GM12878 (cell line): Measurements from ENCODE around the gene TMEM196. TPM values are rescaled to one million over a fixed set of nuclear protein-coding genes. Genes with fewer than 3 reads are reported as not detected.

Source experiments
- ATAC-seq: fragments of 200-7000 bp; cut with Tn5 transposase; 3 replicates; pipeline ENCODE4 v1.9.1; 2020; ENCODE audit warnings: mild to moderate bottlenecking, moderate library complexity
- BruUV-seq: library from RNA; stranded (reverse); fragments of 400-500 nt; replicated peaks from 2 replicates; lab custom pipeline; 2021; lab: Mats Ljungman, UMichigan
- CTCF ChIA-PET: fragments of 300-600 bp; sonication (Branson Sonifier 250); formaldehyde crosslinking; extraction: SDS; loops from one replicate; lab custom pipeline; 2021; ENCODE audit warnings: inconsistent platforms; lab: Yijun Ruan, JAX
- POLR2A ChIA-PET: fragments of 350-600 bp; formaldehyde crosslinking; extraction: SDS; loops from one replicate; lab custom pipeline; 2021; ENCODE audit warnings: inconsistent platforms; lab: Charles Lee
- RAD21 ChIA-PET: fragments of 300-600 bp; sonication (Branson Sonifier 250); formaldehyde crosslinking; loops from one replicate; lab custom pipeline; 2023; ENCODE audit warnings: antibody characterized with exemption; ENCODE audit not compliant: unreplicated experiment; lab: Charles Lee
- SMC1A ChIA-PET: fragments of 300-600 bp; sonication (Branson Sonifier 250); formaldehyde crosslinking; loops from one replicate; lab custom pipeline; 2023; ENCODE audit not compliant: unreplicated experiment, uncharacterized antibody; lab: Charles Lee
- DNase-seq: peaks from one replicate; pipeline ENCODE4 v3.0.0-alpha.2; 2011; ENCODE audit warnings: low read depth, low spot score
- FAIRE-seq: peaks from 3 replicates; lab custom pipeline; 2011; peaks lifted over from hg19 to GRCh38; lab: Jason Lieb, UNC
- H2AFZ ChIP-seq: 2 replicates; pipeline ENCODE4 v1.6.0; 2011; ENCODE audit warnings: low read depth, low read length, control low read depth; ENCODE audit not compliant: control insufficient read depth
- H3K27ac ChIP-seq: 2 replicates; pipeline ENCODE4 v1.5.1; 2011; ENCODE audit warnings: control low read depth; ENCODE audit not compliant: control insufficient read depth, insufficient read depth
- H3K27me3 ChIP-seq, 2 experiments: replicated peaks in 1 of 2; 2 replicates each; pipeline versions ENCODE4 v1.6.0 to v1.6.1; 2011; ENCODE audit warnings: low read length in 1 of 2; ENCODE audit not compliant: control insufficient read depth in 2 of 2, insufficient read depth in 2 of 2
- H3K36me3 ChIP-seq, 2 experiments: 2 replicates each; pipeline ENCODE4 v1.5.1; 2011; ENCODE audit warnings: low read length in 1 of 2; ENCODE audit not compliant: control insufficient read depth in 2 of 2, insufficient read depth in 2 of 2
- H3K4me1 ChIP-seq: 2 replicates; pipeline ENCODE4 v1.6.1; 2011; ENCODE audit warnings: mild to moderate bottlenecking, low read length, moderate library complexity, mixed read lengths; ENCODE audit not compliant: control insufficient read depth, insufficient read depth
- H3K4me2 ChIP-seq: 2 replicates; pipeline ENCODE4 v1.6.0; 2011; ENCODE audit warnings: control low read depth; ENCODE audit not compliant: control insufficient read depth, insufficient read depth
- H3K4me3 ChIP-seq: fragments of 200-600 bp; sonication (generic); 2 replicates; pipeline ENCODE4 v1.5.1; 2016
- H3K79me2 ChIP-seq: 2 replicates; pipeline ENCODE4 v1.6.0; 2011; ENCODE audit warnings: low read length; ENCODE audit not compliant: control insufficient read depth, insufficient read depth
- H3K9ac ChIP-seq: 2 replicates; pipeline ENCODE4 v1.8.0; 2011; ENCODE audit warnings: low read length, control low read depth, mixed read lengths; ENCODE audit not compliant: control insufficient read depth, insufficient read depth
- H3K9me3 ChIP-seq: replicated peaks from 3 replicates; pipeline ENCODE4 v1.5.1; 2011; ENCODE audit warnings: mild to moderate bottlenecking, low read length; ENCODE audit not compliant: control insufficient read depth, insufficient read depth
- H4K20me1 ChIP-seq: 2 replicates; pipeline ENCODE4 v1.6.0; 2011; ENCODE audit not compliant: control insufficient read depth, insufficient read depth
- GATAD2B ChIP-seq: fragments of 450-650 bp; conservative IDR thresholded peaks from 2 replicates; pipeline ENCODE4 v1.6.1; 2017; ENCODE audit warnings: low read depth, mild to moderate bottlenecking, moderate library complexity
- HCFC1 ChIP-seq: fragments of 150-350 bp; IDR thresholded peaks from 2 replicates; pipeline ENCODE4 v1.6.1; 2014; ENCODE audit warnings: low read length
- MTA3 ChIP-seq: IDR thresholded peaks from 2 replicates; pipeline ENCODE4 v1.6.1; 2012; ENCODE audit warnings: low read length, inconsistent platforms, borderline replicate concordance
- PML ChIP-seq: IDR thresholded peaks from 2 replicates; pipeline ENCODE4 v1.6.1; 2012; ENCODE audit warnings: low read length, inconsistent platforms
- RUNX3 ChIP-seq: IDR thresholded peaks from 2 replicates; pipeline ENCODE4 v1.6.1; 2012; ENCODE audit warnings: low read length, inconsistent platforms
- WGBS: methylation state at CpG from one replicate; pipeline ENCODE4 v1.1.6; 2016; ENCODE audit warnings: low lambda C conversion rate; ENCODE audit not compliant: insufficient replicate concordance, insufficient coverage; ENCODE audit errors: missing lambda C conversion rate; 5-methylcytosine and 5-hydroxymethylcytosine counted together
- in situ Hi-C: fragments of 300-500 bp; cut with MboI; formaldehyde crosslinking; loops from 9 replicates; pipeline ENCODE4 v1.14.3; 2018; ENCODE audit warnings: mixed read lengths
- intact Hi-C: fragments of 100-400 bp; cut with micrococcal nuclease; formaldehyde crosslinking; loops from one replicate; pipeline ENCODE4 v1.14.2; 2022; ENCODE audit not compliant: unreplicated experiment
- polyA plus RNA-seq, 11 experiments: library from polyadenylated mRNA; depleted of rRNA in 4 of 11; unstranded in 6 of 11; stranded (reverse) in 5 of 11; fragments of >200 nt; fragmentation: Nextera tagmentation in 4 of 11; fragmentation: Illumina TruSeq in 1 of 11; extraction: Ambion mirVana in 4 of 11; extraction: Trizol in 1 of 11; gene quantifications; 1 replicate in 1 of 11; 2 replicates in 10 of 11; pipeline versions ENCODE4 v1.2.1 to v1.2.3, GENCODE V29; 2011 to 2016; ENCODE audit warnings: inconsistent platforms in 2 of 11, missing spikeins in 2 of 11, low read depth in 1 of 11
- total RNA-seq, 4 experiments: library from RNA; depleted of rRNA in 3 of 4; stranded (reverse); fragments of >200 nt in 3 of 4; fragmentation: Illumina TruSeq in 1 of 4; extraction: Trizol in 1 of 4; gene quantifications; 2 replicates each; pipeline versions ENCODE4 v1.2.1 to v1.2.3, GENCODE V29; 2013 to 2021
- TF ChIP-seq, protein P1 (sequence below): fragments of 450-650 bp; IDR thresholded peaks from 2 replicates; pipeline ENCODE4 v1.6.1; 2016; ENCODE audit warnings: mild to moderate bottlenecking, moderate library complexity, borderline replicate concordance
- TF ChIP-seq, protein P2 (sequence below): IDR thresholded peaks from 2 replicates; pipeline ENCODE4 v1.6.1; 2012; ENCODE audit warnings: improper control_type of control experiment, low read depth, low read length; ENCODE audit not compliant: insufficient replicate concordance
- TF ChIP-seq, protein P3 (sequence below): IDR thresholded peaks from 2 replicates; pipeline ENCODE4 v1.6.1; 2011; ENCODE audit warnings: low read depth, low read length, improper control_type of control experiment, borderline replicate concordance

The TMEM196 gene
- total and polyA plus RNA-seq, 10 of the 15 experiments (the other 5 are each of a cell fraction or from before 2014, with no cell fraction given), result 0.04 TPM; not detected in 9

DNA sequence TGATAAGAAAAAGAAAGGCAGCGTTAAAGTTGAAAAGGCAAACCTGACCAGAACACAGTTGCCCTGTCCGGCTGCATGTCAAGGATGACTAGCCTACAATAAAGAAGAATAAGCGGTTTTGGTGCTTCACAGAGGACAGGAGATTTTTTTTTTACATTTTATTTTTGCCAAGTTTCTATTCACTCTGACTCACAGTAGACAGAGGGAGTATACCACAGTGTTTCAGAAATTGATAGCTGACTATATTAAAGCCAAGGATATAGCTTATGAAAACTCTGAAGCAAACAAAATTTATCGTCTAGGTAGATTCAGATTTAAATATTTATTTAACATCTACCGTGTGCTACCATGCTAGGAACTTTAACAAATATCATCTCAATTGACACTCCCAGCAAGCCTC lies 47.6 kb downstream of the TMEM196 start:
- DNase-seq (no peak), FAIRE-seq (no peak), ATAC-seq (no peak)
- Histone ChIP-seq H3K27ac (no peak overlapping the region), H4K20me1 (no peaks in the 10 kb centered on the region), H3K36me3 (no peaks in the 10 kb centered on the region), H3K9me3 (no peaks in the 10 kb centered on the region), H3K27me3 (no peaks in the 10 kb centered on the region), H3K4me1 (no peaks in the 10 kb centered on the region), H3K4me3 (no peak overlapping the region), H2AFZ (no peak overlapping the region), H3K79me2 (no peaks in the 10 kb centered on the region), H3K4me2 (no peak overlapping the region), H3K9ac (no peak overlapping the region)
- RAD21 ChIA-PET, result interaction anchor here (0.9 kb wide), 1 partner anchor 17 kb away, joined by 3 read pairs; the partner anchor contains the start of gene POLR1F
- BruUV-seq, result no TSS peak
- in situ Hi-C loops (no loop called here), intact Hi-C loops (no loop called here)
- POLR2A ChIA-PET, result no interaction called here
- 64% methylated on average over 5 of the region's 5 CpGs for whole genome bisulfite sequencing
- TF ChIP-seq, protein P1, sequence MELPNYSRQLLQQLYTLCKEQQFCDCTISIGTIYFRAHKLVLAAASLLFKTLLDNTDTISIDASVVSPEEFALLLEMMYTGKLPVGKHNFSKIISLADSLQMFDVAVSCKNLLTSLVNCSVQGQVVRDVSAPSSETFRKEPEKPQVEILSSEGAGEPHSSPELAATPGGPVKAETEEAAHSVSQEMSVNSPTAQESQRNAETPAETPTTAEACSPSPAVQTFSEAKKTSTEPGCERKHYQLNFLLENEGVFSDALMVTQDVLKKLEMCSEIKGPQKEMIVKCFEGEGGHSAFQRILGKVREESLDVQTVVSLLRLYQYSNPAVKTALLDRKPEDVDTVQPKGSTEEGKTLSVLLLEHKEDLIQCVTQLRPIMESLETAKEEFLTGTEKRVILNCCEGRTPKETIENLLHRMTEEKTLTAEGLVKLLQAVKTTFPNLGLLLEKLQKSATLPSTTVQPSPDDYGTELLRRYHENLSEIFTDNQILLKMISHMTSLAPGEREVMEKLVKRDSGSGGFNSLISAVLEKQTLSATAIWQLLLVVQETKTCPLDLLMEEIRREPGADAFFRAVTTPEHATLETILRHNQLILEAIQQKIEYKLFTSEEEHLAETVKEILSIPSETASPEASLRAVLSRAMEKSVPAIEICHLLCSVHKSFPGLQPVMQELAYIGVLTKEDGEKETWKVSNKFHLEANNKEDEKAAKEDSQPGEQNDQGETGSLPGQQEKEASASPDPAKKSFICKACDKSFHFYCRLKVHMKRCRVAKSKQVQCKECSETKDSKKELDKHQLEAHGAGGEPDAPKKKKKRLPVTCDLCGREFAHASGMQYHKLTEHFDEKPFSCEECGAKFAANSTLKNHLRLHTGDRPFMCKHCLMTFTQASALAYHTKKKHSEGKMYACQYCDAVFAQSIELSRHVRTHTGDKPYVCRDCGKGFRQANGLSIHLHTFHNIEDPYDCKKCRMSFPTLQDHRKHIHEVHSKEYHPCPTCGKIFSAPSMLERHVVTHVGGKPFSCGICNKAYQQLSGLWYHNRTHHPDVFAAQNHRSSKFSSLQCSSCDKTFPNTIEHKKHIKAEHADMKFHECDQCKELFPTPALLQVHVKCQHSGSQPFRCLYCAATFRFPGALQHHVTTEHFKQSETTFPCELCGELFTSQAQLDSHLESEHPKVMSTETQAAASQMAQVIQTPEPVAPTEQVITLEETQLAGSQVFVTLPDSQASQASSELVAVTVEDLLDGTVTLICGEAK, result no peak
- TF ChIP-seq RUNX3 (no peak), MTA3 (no peak), PML (no peak), HCFC1 (no peak), GATAD2B (no peak)
- TF ChIP-seq, protein P2, sequence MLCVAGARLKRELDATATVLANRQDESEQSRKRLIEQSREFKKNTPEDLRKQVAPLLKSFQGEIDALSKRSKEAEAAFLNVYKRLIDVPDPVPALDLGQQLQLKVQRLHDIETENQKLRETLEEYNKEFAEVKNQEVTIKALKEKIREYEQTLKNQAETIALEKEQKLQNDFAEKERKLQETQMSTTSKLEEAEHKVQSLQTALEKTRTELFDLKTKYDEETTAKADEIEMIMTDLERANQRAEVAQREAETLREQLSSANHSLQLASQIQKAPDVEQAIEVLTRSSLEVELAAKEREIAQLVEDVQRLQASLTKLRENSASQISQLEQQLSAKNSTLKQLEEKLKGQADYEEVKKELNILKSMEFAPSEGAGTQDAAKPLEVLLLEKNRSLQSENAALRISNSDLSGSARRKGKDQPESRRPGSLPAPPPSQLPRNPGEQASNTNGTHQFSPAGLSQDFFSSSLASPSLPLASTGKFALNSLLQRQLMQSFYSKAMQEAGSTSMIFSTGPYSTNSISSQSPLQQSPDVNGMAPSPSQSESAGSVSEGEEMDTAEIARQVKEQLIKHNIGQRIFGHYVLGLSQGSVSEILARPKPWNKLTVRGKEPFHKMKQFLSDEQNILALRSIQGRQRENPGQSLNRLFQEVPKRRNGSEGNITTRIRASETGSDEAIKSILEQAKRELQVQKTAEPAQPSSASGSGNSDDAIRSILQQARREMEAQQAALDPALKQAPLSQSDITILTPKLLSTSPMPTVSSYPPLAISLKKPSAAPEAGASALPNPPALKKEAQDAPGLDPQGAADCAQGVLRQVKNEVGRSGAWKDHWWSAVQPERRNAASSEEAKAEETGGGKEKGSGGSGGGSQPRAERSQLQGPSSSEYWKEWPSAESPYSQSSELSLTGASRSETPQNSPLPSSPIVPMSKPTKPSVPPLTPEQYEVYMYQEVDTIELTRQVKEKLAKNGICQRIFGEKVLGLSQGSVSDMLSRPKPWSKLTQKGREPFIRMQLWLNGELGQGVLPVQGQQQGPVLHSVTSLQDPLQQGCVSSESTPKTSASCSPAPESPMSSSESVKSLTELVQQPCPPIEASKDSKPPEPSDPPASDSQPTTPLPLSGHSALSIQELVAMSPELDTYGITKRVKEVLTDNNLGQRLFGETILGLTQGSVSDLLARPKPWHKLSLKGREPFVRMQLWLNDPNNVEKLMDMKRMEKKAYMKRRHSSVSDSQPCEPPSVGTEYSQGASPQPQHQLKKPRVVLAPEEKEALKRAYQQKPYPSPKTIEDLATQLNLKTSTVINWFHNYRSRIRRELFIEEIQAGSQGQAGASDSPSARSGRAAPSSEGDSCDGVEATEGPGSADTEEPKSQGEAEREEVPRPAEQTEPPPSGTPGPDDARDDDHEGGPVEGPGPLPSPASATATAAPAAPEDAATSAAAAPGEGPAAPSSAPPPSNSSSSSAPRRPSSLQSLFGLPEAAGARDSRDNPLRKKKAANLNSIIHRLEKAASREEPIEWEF, result no peak
- TF ChIP-seq, protein P3, sequence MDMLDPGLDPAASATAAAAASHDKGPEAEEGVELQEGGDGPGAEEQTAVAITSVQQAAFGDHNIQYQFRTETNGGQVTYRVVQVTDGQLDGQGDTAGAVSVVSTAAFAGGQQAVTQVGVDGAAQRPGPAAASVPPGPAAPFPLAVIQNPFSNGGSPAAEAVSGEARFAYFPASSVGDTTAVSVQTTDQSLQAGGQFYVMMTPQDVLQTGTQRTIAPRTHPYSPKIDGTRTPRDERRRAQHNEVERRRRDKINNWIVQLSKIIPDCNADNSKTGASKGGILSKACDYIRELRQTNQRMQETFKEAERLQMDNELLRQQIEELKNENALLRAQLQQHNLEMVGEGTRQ, result no peak
- SMC1A ChIA-PET, result interaction anchor here (1.1 kb wide), 1 partner anchor 12 kb away, joined by 3 read pairs; no protein-coding TSS in a partner anchor
- CTCF ChIA-PET, result interaction anchor here (1.0 to 2.5 kb wide), 4 partner anchors 13 to 871 kb away, joined by 4 to 17 read pairs (median 10); no protein-coding TSS in a partner anchor
